Endothelial cell (in vitro differentiated cells): ENCODE data around the gene FHDC1. TPM values are rescaled to one million over a fixed set of nuclear protein-coding genes. Genes with fewer than 3 reads are reported as not detected.

Source experiments
- DNase-seq: peaks from one replicate; pipeline ENCODE4 v3.0.0; 2021; ENCODE audit warnings: low spot score
- H3K27ac Mint-ChIP-seq: one replicate; pipeline ENCODE4 v1.8.0; 2021; ENCODE audit warnings: mixed read lengths, inconsistent platforms; ENCODE audit not compliant: unreplicated experiment
- H3K27me3 Mint-ChIP-seq: one replicate; pipeline ENCODE4 v1.8.0; 2021; ENCODE audit warnings: mild to moderate bottlenecking, moderate library complexity, mixed read lengths, inconsistent platforms; ENCODE audit not compliant: unreplicated experiment
- H3K36me3 Mint-ChIP-seq: one replicate; pipeline ENCODE4 v1.8.0; 2021; ENCODE audit warnings: mild to moderate bottlenecking, low read depth, mixed read lengths, inconsistent platforms; ENCODE audit not compliant: unreplicated experiment
- H3K4me1 Mint-ChIP-seq: one replicate; pipeline ENCODE4 v1.8.0; 2021; ENCODE audit warnings: mild to moderate bottlenecking, mixed read lengths, inconsistent platforms; ENCODE audit not compliant: unreplicated experiment
- H3K4me3 Mint-ChIP-seq: one replicate; pipeline ENCODE4 v1.8.0; 2021; ENCODE audit warnings: mild to moderate bottlenecking, mixed read lengths, inconsistent platforms; ENCODE audit not compliant: unreplicated experiment
- H3K9me3 Mint-ChIP-seq: one replicate; pipeline ENCODE4 v1.8.0; 2021; ENCODE audit warnings: mixed read lengths, inconsistent platforms; ENCODE audit not compliant: unreplicated experiment
- total RNA-seq: library from RNA; stranded (reverse); fragmentation: NEBNext Ultra II Directional; extraction: Animal tissue kit (Norgen Biotek cat#: 25700); gene quantifications from one replicate; pipeline ENCODE4 v1.2.1, GENCODE V29; 2021; ENCODE audit not compliant: unreplicated experiment
- TF ChIP-seq, protein P1 (sequence below): fragments of 200-600 bp; sonication (generic); IDR thresholded peaks from one replicate; pipeline ENCODE4 v1.5.0; 2021; ENCODE audit warnings: antibody characterized with exemption; ENCODE audit not compliant: unreplicated experiment

The FHDC1 gene
- total RNA-seq, 1 donor from 2014 or later = 0.90 TPM

DNA sequence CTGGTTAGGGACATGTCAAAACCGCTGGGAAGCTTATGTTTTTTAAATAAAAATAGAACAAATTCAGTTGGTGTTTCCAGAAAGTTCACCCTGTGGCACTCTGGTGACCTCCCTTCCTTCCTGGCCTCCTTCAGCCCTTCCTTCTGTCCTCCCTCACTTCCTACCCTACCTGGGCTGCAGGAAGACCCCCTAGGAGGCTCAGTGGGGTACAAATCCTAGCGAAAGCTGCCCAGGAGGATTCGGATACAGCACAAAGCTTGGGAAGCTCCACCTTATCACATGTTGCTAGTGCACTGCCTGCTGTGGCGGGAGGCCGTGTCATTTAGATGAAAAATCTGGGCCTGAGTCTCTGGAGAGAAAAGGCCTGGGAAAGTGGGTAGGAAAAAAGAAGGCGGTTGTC lies 60.5 kb downstream of the FHDC1 start:
- no peak for DNase-seq
- peaks cover 14% of the 10 kb centered on the region for H3K4me1 Mint-ChIP-seq
- no peak overlapping the region for H3K4me3 Mint-ChIP-seq
- TF ChIP-seq, protein P1, sequence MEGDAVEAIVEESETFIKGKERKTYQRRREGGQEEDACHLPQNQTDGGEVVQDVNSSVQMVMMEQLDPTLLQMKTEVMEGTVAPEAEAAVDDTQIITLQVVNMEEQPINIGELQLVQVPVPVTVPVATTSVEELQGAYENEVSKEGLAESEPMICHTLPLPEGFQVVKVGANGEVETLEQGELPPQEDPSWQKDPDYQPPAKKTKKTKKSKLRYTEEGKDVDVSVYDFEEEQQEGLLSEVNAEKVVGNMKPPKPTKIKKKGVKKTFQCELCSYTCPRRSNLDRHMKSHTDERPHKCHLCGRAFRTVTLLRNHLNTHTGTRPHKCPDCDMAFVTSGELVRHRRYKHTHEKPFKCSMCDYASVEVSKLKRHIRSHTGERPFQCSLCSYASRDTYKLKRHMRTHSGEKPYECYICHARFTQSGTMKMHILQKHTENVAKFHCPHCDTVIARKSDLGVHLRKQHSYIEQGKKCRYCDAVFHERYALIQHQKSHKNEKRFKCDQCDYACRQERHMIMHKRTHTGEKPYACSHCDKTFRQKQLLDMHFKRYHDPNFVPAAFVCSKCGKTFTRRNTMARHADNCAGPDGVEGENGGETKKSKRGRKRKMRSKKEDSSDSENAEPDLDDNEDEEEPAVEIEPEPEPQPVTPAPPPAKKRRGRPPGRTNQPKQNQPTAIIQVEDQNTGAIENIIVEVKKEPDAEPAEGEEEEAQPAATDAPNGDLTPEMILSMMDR = no peak
- peaks cover 4% of the 10 kb centered on the region for H3K27me3 Mint-ChIP-seq
- H3K27ac Mint-ChIP-seq = peak overlapping the region; percentile 14
- no peaks in the 10 kb centered on the region for H3K9me3 Mint-ChIP-seq
- H3K36me3 Mint-ChIP-seq = no peaks in the 10 kb centered on the region

DNA sequence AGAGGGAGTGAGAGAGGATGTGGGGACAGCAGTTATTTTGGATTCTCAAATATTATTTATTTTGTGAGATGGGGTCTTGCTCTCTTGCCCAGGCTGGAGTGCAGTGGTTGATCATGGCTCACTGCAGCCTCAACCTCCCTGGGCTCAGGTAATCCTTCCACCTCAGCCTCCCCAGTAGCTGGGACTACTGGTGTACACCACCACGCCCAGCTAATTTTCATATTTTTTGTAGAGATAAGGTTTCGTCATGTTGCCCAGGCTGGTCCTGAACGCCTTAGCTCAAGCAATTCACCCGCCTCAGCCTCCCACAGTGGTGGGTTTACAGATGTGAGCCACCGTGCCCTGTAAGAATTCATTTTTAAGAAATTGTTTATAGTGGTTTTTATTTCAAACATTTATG lies 61.2 kb downstream of the FHDC1 start:
- H3K27ac Mint-ChIP-seq = no peak overlapping the region
- H3K36me3 Mint-ChIP-seq = no peaks in the 10 kb centered on the region
- no peak overlapping the region for H3K4me3 Mint-ChIP-seq
- TF ChIP-seq, protein P1 = no peak
- peaks cover 5% of the 10 kb centered on the region for H3K27me3 Mint-ChIP-seq
- no peak for DNase-seq
- peaks cover 19% of the 10 kb centered on the region for H3K4me1 Mint-ChIP-seq
- H3K9me3 Mint-ChIP-seq = no peaks in the 10 kb centered on the region

DNA sequence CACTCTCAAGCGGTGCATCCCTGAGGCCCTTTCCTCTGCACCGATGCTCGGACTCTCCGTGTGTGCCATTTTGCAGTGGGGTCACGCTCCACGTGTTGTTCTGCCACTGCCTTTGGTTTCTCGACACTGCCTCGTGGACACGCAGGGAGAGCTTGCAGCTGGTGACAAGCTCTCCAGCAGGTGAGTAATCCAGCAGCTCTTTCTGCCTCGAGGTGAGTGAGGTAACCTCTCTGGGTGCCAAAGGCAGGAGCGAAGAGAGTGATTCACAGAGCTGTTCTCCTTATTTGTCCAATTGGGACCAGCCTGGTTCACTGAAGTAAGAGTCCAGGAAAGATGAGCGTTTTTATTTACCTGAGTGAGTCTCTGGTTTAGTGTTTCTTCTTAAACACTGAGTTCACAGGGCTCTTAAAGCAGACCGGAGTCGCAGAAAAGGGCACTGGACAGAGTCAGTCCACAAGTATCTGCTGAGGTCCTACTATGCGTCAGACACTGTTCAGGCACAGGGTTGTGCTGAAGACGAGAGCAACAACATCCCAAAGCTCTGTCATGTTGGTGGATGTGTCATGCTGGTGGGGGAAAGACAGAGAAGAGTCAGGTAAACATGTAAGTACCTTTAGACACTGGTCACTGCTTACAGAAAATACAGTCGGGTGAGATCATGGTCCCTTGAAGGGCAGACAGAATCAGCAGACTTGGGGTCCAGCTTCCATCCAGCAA lies 61.8 kb downstream of the FHDC1 start:
- DNase-seq = no peak
- no peak overlapping the region for H3K27ac Mint-ChIP-seq
- peaks cover 5% of the 10 kb centered on the region for H3K27me3 Mint-ChIP-seq
- H3K9me3 Mint-ChIP-seq = no peaks in the 10 kb centered on the region
- H3K36me3 Mint-ChIP-seq = no peaks in the 10 kb centered on the region
- TF ChIP-seq, protein P1 = no peak
- no peak overlapping the region for H3K4me3 Mint-ChIP-seq
- peaks cover 21% of the 10 kb centered on the region for H3K4me1 Mint-ChIP-seq

DNA sequence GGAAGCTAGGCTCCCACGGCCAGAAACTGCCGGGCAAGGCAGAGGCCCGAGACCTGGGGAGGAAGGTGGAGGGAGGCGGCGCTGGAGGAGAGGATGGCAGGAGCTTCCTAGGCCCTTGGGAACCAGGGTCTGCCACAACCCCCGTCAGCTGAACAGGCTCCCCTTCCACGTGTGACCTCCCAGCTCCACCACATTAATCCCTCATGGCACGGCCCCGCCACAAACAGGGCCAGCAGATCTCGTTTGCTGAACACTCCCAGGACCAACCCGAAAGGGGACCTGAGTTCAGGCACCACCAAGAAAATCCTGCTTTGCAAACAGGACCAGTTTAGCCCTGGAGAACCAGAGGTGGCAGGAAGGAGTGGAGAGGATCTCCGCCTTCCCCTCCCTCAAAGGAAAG lies 62.7 kb downstream of the FHDC1 start:
- Mint-ChIP-seq H3K27me3 (peaks cover 5% of the 10 kb centered on the region), H3K4me1 (peaks cover 22% of the 10 kb centered on the region), H3K4me3 (no peak overlapping the region), H3K27ac (no peak overlapping the region), H3K36me3 (no peaks in the 10 kb centered on the region), H3K9me3 (no peaks in the 10 kb centered on the region)
- no peak for DNase-seq
- TF ChIP-seq, protein P1 = no peak

DNA sequence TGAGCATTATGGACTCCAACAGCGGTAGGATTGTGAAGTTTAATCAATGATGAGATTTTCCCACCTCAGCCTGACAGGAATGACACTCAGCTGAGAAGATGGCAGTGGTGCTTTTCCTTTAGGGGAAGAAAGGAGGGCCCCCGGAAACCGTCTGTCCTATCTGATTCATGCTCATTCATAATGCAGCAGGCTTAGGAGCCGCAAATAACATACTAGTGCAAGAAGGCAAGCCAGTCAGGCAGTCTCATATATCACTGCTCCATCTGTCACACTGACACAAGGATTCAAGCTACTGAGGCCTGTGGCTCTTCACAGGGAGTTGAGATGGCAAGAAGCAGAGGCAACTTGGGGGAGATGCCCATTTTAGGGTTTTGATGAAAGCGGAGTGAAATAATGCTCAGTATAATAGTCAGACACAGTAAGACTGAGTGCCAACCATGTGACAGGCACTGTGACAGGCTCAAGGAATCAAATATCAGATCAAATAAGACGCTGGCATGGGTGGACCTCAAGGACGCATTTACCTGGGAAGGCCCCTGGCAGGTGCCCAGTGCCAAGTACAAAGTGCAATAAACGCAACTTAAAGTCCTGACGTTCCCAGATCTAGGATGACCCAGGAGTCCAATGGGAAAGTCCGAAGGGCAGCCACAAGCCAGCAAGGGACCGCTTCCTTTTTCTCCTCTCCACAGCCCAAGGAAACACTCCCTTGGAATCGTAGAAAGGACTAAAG lies 63.4 kb downstream of the FHDC1 start:
- Mint-ChIP-seq H3K4me1 (peaks cover 23% of the 10 kb centered on the region), H3K27ac (no peak overlapping the region), H3K4me3 (no peak overlapping the region), H3K27me3 (peaks cover 5% of the 10 kb centered on the region), H3K36me3 (no peaks in the 10 kb centered on the region), H3K9me3 (no peaks in the 10 kb centered on the region)
- no peak for DNase-seq
- TF ChIP-seq, protein P1 = no peak
